HG02840 (cell line): ENCODE results near the gene FAM120C.

ENCODE experiments used
- ATAC-seq: cut with Tn5 transposase; IDR thresholded peaks from one replicate; pipeline ENCODE4 v1.9.1; 2021; ENCODE audit warnings: mild to moderate bottlenecking, moderate library complexity, moderate number of reproducible peaks; ENCODE audit not compliant: unreplicated experiment, low FRiP score

The FAM120C gene

GRCh38 chrX:54182864-54183613 is at the start of gene FAM120C:
FAM120C (minus strand) TSS chrX:54183254; CDS start chrX:54183198, 56 bp downstream.
- peak; percentile 38 for ATAC-seq

- ATAC-seq = no peak
Measured at GRCh38 chrX:54230435-54231148, 47.5 kb upstream of the FAM120C start.

- no peak for ATAC-seq
Measured at GRCh38 chrX:54223581-54223980, 40.5 kb upstream of the FAM120C start.

GRCh38 chrX:54213603-54214002 is 30.5 kb upstream of the FAM120C start:
- ATAC-seq = no peak

DNA sequence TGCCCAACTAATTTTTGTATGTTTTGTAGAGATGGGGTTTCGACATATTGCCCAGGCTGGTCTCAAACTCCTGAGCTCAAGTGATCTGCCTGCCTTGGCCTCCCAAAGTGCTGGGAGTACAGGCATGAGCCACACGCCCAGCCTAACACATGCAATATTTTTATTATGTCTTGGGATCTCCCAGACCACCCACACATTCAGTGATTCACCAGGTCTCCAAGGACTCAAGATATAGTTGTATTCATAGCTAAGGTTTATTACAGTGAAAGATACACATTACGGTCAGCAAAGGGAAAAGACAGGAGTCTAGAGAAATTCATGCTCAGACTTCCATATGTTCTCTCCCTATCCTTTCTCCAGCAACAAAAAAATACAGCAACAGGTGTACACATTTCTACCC is 25.5 kb upstream of the FAM120C start:
- no peak for ATAC-seq

DNA sequence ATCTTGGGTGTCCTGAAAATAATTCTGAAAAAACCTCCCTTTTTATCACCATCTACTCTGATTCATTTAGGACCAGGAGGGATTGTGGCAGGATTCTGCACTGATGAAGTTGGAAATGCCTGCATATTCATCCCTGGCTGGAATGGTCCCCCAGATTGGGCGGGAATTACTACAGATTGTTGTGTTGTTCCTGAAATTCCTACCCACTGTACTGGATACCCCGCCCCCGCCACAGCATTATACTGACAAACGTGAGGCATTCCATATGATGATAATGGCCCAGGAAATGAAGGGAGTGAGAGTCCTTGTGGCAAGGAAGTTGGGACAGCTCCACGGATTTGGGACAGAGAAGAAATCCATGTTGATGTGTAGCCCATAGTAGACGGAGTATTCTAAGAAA is 15.2 kb upstream of the FAM120C start:
- no peak for ATAC-seq

DNA sequence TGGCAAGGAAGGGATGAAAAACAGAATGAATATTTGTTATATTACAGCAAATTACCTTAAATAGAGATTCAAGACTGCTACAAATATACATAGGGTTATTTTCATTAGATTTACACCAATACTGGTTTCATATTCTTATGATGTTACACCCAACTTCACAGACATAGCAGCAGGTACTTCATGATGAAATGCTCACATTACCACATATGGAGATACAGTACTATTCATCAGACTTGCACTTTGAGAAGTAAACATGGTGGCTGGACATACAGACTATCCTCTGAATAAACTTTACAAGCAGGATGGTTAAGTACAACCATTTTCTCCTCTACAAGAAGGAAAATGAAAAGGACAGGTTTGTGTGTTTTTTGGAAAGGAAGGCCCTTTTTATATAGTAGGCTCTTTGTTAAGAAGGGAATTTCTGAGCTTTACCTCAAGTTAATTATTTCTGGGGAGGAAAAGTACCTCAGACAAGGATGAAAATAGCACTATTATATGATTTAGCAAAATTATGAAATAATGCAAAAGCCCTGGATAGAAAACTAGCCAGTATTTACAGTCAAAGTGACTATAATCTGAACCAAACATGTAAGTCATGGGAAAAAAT is 12.0 kb upstream of the FAM120C start:
- ATAC-seq = no peak

DNA sequence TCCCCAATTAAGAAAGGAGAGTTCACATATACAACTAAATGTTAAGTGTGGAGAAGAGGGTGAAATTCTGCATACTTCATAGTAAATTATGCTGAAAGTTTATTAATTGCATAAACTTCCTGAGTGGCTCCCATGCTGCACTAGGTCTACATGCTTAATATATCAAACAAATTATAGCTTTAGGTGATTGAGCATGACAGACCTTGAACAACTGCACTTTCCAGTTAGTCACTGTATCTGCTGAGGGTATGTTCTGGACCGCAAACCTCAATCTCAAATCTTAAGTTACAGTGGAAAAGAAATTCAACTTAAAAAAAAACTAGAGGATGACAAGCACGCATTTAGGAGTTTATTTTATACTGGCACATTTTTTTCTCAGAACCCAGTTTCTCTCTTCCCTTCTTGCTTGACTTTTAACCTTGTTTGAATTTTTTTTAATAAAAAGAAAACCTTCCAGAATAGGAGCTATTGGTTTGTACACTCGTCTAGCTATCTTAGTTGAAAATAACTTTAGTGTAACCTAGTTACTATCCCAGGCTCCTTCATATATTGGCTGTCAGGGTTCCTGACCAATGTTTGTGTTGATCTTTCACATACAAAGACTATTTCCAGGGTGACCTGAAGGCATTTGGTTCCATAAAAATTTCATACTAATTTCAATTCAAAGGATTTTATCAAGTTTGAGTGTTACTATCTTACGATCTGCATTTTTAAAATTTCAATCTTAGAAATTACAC is 10.2 kb upstream of the FAM120C start:
- ATAC-seq = no peak

DNA sequence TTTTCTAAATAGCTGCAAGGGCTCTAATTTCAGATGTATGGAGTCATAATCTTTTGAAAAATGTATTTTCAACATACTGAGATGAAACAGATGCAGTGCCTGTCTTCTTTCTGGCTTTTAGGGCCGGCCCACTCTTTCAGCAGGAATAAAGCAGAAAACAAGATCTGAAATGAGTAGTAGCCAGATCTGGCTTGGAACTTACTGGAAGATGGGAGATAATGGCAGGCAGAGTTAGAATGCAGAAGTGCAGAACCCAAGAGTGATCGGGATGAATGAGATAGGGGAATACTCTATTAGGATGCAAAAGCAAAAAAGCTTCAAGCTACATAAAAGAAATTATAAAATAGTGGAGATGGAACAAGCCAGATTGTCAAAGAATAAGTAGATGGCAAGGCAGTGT is 1.4 kb upstream of the FAM120C start:
- ATAC-seq = no peak

- ATAC-seq = peak; percentile 58
Measured at GRCh38 chrX:54182194-54182863, 725 bp downstream of the FAM120C start.

GRCh38 chrX:54181202-54181953 is 1.7 kb downstream of the FAM120C start:
- ATAC-seq = no peak

DNA sequence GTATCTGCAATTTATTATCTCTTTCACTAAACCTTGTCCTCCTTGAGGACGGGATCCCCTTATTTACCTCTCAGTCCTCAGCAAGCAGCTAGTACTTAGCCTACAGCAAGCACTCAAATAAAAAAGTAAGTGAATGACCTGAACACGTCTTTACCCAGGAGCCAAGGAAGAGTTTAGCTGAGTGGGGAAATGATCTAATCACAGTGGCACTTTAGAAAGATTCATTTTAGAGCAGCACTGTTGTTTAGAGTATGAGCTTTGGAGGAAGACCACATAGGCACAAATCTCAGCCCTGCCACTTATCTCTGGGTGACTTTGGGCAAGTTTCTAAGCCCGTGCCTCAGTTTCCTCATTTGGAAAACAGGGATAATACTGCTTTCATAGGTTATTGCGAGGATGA is 2.7 kb downstream of the FAM120C start:
- ATAC-seq = no peak

DNA sequence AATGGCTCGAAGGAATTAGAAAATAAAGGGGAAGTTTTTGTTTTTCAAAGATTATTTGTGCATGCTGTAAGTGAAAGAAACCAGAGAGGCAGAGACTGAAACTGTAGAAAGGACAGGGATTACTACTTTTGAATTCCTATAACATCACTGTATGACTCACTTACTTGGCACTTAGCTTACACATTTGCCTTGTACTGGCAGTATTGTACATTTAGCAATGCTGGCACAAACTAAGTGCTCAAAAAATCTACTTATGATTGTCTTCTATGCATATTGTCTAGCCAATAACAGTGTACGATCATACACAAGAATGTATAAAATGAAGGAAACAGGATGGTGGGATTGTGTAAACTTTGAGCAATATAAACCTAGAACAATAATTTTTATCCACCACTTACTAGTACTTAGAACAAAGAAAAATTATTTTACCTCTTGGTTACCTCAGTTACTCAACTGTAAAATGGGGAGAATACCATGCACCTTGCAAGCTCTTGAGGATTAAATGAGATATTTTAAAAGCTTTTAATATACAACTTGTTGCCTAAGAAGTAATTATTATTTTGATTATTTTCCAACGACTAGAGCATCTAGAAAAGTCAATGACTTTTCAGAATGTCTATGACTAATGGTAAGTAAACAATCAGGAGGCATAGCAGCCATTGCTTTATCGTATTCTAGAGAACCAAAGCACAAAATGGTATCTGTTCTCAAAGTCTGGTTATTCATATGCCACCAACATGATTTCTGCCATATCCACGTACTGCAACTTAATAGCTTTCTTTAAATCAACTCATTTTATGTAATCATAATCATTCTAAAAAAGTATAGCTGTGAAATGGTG is 4.7 kb downstream of the FAM120C start:
- ATAC-seq = no peak

GRCh38 chrX:54177306-54177705 is 5.7 kb downstream of the FAM120C start:
- no peak for ATAC-seq

- no peak for ATAC-seq
Measured at GRCh38 chrX:54173791-54174190, 9.3 kb downstream of the FAM120C start.

DNA sequence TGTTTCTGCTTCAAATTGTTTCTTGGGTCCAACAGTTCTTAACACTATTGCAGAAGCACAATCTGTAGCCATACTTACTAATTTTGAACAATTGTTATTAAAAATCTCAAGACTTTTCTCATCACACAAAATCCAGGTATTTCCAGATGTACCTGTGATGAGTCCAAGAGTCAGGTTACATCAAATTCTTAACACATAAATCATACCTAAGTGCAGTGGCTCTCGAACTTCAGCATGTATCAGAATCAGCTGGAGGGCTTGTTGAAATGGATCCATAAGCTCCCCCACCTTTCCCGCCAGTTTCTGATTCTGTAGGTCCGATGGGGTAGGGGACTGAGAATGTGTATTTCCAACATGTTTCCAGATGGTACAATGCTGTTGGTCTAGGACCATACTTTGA is 10.6 kb downstream of the FAM120C start:
- ATAC-seq = no peak

DNA sequence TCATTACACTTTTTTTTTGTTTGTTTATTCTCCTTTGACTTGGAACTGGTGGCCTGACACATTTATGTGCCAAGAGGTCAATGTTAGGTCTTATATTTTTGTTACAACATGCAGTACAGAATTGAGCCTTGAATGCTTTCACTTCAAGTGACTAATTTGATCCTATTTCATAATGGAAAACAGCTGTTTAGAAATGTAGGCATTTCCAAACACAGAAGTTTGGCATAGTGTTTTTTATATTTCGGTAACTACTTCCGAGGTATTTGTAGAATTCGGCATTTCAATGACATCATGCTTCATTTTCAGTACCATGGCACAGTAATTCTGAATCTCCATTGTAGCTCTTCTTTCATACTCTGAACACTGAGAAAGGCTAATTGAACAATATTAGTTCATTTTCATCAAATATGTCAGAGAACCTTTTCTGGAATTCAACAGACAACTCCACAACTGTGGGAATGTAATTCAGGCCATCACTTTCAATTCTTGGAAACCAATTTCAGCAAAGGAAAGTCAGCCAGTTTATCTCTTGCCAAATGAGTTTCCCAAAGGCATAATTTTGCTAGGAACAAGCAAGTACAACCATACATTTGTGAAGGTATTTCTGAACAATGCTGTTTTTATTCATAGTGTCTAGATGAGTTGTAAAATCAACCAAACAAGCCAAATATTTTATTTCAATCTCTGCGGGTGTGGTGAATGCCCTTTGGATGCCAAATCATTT is 11.4 kb downstream of the FAM120C start:
- no peak for ATAC-seq

DNA sequence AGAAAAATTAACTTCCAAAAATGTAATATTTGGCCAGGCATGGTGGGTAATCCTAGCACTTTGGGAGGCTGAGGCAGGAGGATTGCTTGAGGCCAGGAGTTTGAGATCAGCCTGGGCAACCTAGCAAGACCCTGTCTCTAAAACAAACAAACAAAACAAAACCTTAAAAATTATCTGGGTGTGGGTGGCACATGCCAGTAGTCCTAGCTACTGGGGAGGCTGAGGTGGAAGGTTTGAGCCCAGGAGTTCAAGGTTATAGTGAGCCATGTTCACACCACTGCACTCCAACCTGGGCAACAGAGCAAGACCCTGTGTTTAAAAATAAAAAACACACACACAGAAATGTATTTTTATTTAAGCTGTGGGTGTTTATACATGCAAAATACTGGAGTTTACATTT is 12.0 kb downstream of the FAM120C start:
- no peak for ATAC-seq
